Measurements from ENCODE around the gene OR13H1.

- TF ChIP-seq CTCF (conservative IDR thresholded peaks at IDR 0.05; ENCODE audit: low read length) = no peak
- no peak for TF ChIP-seq EZH2phosphoT487 (IDR thresholded peaks at IDR 0.05; ENCODE audit: borderline replicate concordance)
Measured at GRCh38 chrX:131543774-131544173, at the start of gene OR13H1.
